ENCODE measurements around the gene NWD2.

- TF ChIP-seq CTCF (IDR thresholded peaks at IDR 0.05 in 2 of 3, conservative IDR thresholded peaks at IDR 0.05 in 1 of 3; ENCODE audit: borderline replicate concordance in 1 of 3, insufficient read depth in 1 of 3, low read depth in 2 of 3, low read length in 2 of 3) (no peak), YY1 (IDR thresholded peaks at IDR 0.05; ENCODE audit: extremely low read depth, insufficient replicate concordance, low read depth, low read length) (no peak), FOSL1 (IDR thresholded peaks at IDR 0.05; ENCODE audit: low read depth) (no peak), EZH2phosphoT487 (IDR thresholded peaks at IDR 0.05; ENCODE audit: borderline replicate concordance) (no peak), POLR2A (IDR thresholded peaks at IDR 0.05; ENCODE audit: borderline replicate concordance, extremely low read depth, insufficient read depth, insufficient read length) (no peak), RAD21 (IDR thresholded peaks at IDR 0.05; ENCODE audit: low read depth) (no peak), MAX (IDR thresholded peaks at IDR 0.05) (no peak), POLR2AphosphoS5 (IDR thresholded peaks at IDR 0.05; ENCODE audit: low read depth, low read length) (no peak), SIN3A (IDR thresholded peaks at IDR 0.05; ENCODE audit: low read depth) (no peak), JUND (IDR thresholded peaks at IDR 0.05) (no peak), ZBTB33 (IDR thresholded peaks at IDR 0.05; ENCODE audit: extremely low read depth, insufficient replicate concordance, low read length) (no peak)
Observed at GRCh38 chr4:37385424-37385823, 140.9 kb downstream of the NWD2 start.

Measured in HCT116 (cell line).